K562 (cell line): ENCODE measurements around the gene HADHB. TPM values are rescaled to one million over a fixed set of nuclear protein-coding genes. Genes with fewer than 3 reads are reported as not detected.

ENCODE experiments used
- ATAC-seq: fragments of 200-7000 bp; cut with Tn5 transposase; 3 replicates; pipeline ENCODE4 v1.9.1; 2020; ENCODE audit warnings: moderate library complexity
- BruUV-seq: library from RNA; stranded (reverse); fragments of 400-500 nt; replicated peaks from 2 replicates; lab custom pipeline; 2021; lab: Mats Ljungman, UMichigan
- CTCF ChIA-PET: fragments of 300-600 bp; formaldehyde crosslinking; extraction: SDS; loops from one replicate; lab custom pipeline; 2021; ENCODE audit warnings: low intra/inter-chr PET ratio; lab: Yijun Ruan, JAX
- POLR2A ChIA-PET: fragments of 300-600, 350-650 bp; sonication (Branson Sonifier 250); formaldehyde crosslinking; extraction: SDS; loops from one replicate; lab custom pipeline; 2021; ENCODE audit warnings: antibody characterized with exemption, inconsistent platforms; lab: Yijun Ruan, JAX
- DNase-seq, 4 experiments: peaks; one replicate each; pipeline versions ENCODE4 v3.0.0 to v3.0.0-alpha.2; 2011 to 2018; ENCODE audit warnings: low spot score in 3 of 4, mixed read lengths in 3 of 4; ENCODE audit errors: extremely low read depth in 1 of 4
- FAIRE-seq: peaks from 2 replicates; lab custom pipeline; 2011; peaks lifted over from hg19 to GRCh38; lab: Jason Lieb, UNC
- H2AFZ ChIP-seq: 2 replicates; pipeline ENCODE4 v1.6.0; 2011; ENCODE audit warnings: low read depth, low read length, control low read depth, inconsistent platforms
- H3K27ac ChIP-seq: fragments of 200-600 bp; 3 replicates; pipeline ENCODE4 v1.8.0; 2011; ENCODE audit warnings: low read depth, mild to moderate bottlenecking, control low read depth, inconsistent platforms, low read length, moderate library complexity, mixed read lengths; ENCODE audit errors: extremely low read depth
- H3K27me3 ChIP-seq, 2 experiments: fragments of 300-600 bp in 1 of 2; 2 replicates in 1 of 2; 3 replicates in 1 of 2; pipeline versions ENCODE4 v1.6.0 to v1.8.0; 2011; ENCODE audit warnings: inconsistent platforms in 2 of 2, low read length in 2 of 2, mild to moderate bottlenecking in 1 of 2, mixed read lengths in 1 of 2, moderate library complexity in 1 of 2; ENCODE audit not compliant: control insufficient read depth in 2 of 2, insufficient read depth in 2 of 2
- H3K36me3 ChIP-seq: fragments of 300-600 bp; 3 replicates; pipeline ENCODE4 v1.8.0; 2011; ENCODE audit warnings: mild to moderate bottlenecking, low read length, inconsistent platforms; ENCODE audit not compliant: control insufficient read depth, insufficient read depth
- H3K4me1 ChIP-seq, 2 experiments: fragments of 200-600 bp in 1 of 2; replicated peaks in 1 of 2; 2 replicates in 1 of 2; 3 replicates in 1 of 2; pipeline versions ENCODE4 v1.5.1 to v1.8.0; 2011; ENCODE audit warnings: inconsistent platforms in 2 of 2, low read length in 2 of 2, mild to moderate bottlenecking in 1 of 2, mixed read lengths in 1 of 2, moderate library complexity in 1 of 2; ENCODE audit not compliant: control insufficient read depth in 2 of 2, insufficient read depth in 2 of 2
- H3K4me2 ChIP-seq: 2 replicates; pipeline ENCODE4 v1.6.1; 2011; ENCODE audit warnings: low read length, control low read depth, inconsistent platforms, mixed read lengths; ENCODE audit not compliant: insufficient read depth
- H3K4me3 ChIP-seq: fragments of 200-600 bp; sonication (generic), shearing (Covaris generic); 2 replicates; pipeline ENCODE4 v1.5.1; 2016; ENCODE audit warnings: control low read depth, inconsistent platforms
- H3K79me2 ChIP-seq: fragments of 200-600 bp; 3 replicates; pipeline ENCODE4 v1.8.0; 2011; ENCODE audit warnings: low read length, inconsistent platforms; ENCODE audit not compliant: control insufficient read depth, insufficient read depth
- H3K9ac ChIP-seq, 2 experiments: 2 replicates each; pipeline versions ENCODE4 v1.6.0 to v1.6.1; 2011; ENCODE audit warnings: low read depth in 2 of 2, low read length in 2 of 2, control low read depth in 1 of 2, inconsistent platforms in 1 of 2, mild to moderate bottlenecking in 1 of 2, mixed read lengths in 1 of 2; ENCODE audit not compliant: insufficient read depth in 1 of 2
- H3K9me1 ChIP-seq: one replicate; pipeline ENCODE4 v1.6.0; 2011; ENCODE audit warnings: inconsistent platforms, mild to moderate bottlenecking, low read length, moderate library complexity; ENCODE audit not compliant: control insufficient read depth, insufficient read depth
- H3K9me3 ChIP-seq: replicated peaks from 2 replicates; pipeline ENCODE4 v1.5.1; 2011; ENCODE audit warnings: low read depth, low read length, inconsistent platforms; ENCODE audit not compliant: control insufficient read depth, insufficient read depth
- H4K20me1 ChIP-seq: replicated peaks from 2 replicates; pipeline ENCODE4 v1.6.1; 2011; ENCODE audit warnings: low read length, inconsistent platforms, mixed read lengths; ENCODE audit not compliant: control insufficient read depth, insufficient read depth
- RAD21 ChIP-seq, 2 experiments: fragments of 250-450 bp in 1 of 2; fragments of 450-650 bp in 1 of 2; sonication (Bioruptor Pico) in 1 of 2; formaldehyde crosslinking in 1 of 2; IDR thresholded peaks in 1 of 2; conservative IDR thresholded peaks in 1 of 2; 2 replicates each; pipeline versions ENCODE4 v1.4.0 to v1.8.0; 2020 to 2022; ENCODE audit warnings: mild to moderate bottlenecking in 2 of 2, moderate library complexity in 1 of 2
- WGBS: fragments of 100-300 bp; shearing (Covaris generic); methylation state at CpG from one replicate; pipeline ENCODE4 v1.1.6; 2016; ENCODE audit warnings: low coverage, mixed read lengths; ENCODE audit not compliant: insufficient coverage; ENCODE audit errors: missing lambda C conversion rate; 5-methylcytosine and 5-hydroxymethylcytosine counted together
- in situ Hi-C: fragments of 300-500 bp; cut with MboI; formaldehyde crosslinking; loops from 4 replicates; pipeline ENCODE4 v1.15.0; 2018; ENCODE audit warnings: inconsistent platforms, mixed read lengths
- intact Hi-C: fragments of 100-400 bp; cut with micrococcal nuclease; formaldehyde crosslinking; loops from 2 replicates; pipeline ENCODE4 v1.14.2; 2022
- polyA plus RNA-seq, 8 experiments: library from polyadenylated mRNA; depleted of rRNA in 4 of 8; stranded (reverse) in 5 of 8; unstranded in 3 of 8; fragments of >200 nt; fragmentation: Nextera tagmentation in 2 of 8; fragmentation: Illumina TruSeq in 1 of 8; extraction: Ambion mirVana in 2 of 8; extraction: Trizol in 1 of 8; gene quantifications; 2 replicates each; pipeline versions ENCODE4 v1.2.1 to v1.2.3, GENCODE V29; 2011 to 2014; ENCODE audit warnings: inconsistent platforms in 1 of 8, missing spikeins in 1 of 8
- total RNA-seq, 7 experiments: library from RNA; depleted of rRNA in 6 of 7; stranded (reverse); fragments of >200 nt in 6 of 7; fragmentation: Illumina TruSeq in 2 of 7; extraction: Trizol in 2 of 7; gene quantifications; 2 replicates each; pipeline versions ENCODE4 v1.2.1 to v1.2.3, GENCODE V29; 2011 to 2021; ENCODE audit warnings: low replicate concordance in 1 of 7
- TF ChIP-seq, protein P1 (sequence below): sonication (generic); formaldehyde crosslinking; IDR thresholded peaks from 2 replicates; pipeline ENCODE4 v1.8.0; 2022; ENCODE audit warnings: missing genetic modification reagents, mild to moderate bottlenecking, borderline replicate concordance
- TF ChIP-seq, protein P2 (sequence below), 2 experiments: fragments of 450-650 bp; formaldehyde crosslinking in 1 of 2; IDR thresholded peaks; 2 replicates each; pipeline versions ENCODE4 v1.4.0 to v1.6.1; 2014 to 2020; ENCODE audit warnings: mild to moderate bottlenecking in 2 of 2, borderline replicate concordance in 1 of 2, low read depth in 1 of 2

HADHB gene
- total and polyA plus RNA-seq, 9 of the 15 experiments (the other 6 are each of a cell fraction or from before 2014, with no cell fraction given) = 67.3 to 199 (median 100) TPM

DNA sequence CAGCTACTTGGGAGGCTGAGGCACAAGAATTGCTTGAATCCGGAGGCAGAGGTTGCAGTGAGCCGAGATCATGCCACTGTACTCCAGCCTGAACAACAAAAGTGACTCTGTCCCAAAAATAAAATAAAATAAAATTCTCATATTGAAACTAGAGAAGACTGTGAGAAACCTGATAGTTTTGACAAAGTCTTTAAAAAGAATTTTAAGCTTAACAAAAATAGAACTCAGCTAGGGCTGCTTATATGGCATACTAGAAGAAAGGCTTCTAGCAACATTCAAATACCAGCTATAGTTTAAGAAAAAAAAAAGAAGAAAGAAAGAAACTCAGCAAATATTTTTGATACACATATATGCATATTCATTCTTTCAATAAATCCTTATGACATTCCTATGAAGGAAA is 13.9 kb upstream of the HADHB start:
- Histone ChIP-seq H3K9me3 (no peaks in the 10 kb centered on the region; the same call in 1 of the 2 replicates), H3K36me3 (peaks cover 96% of the 10 kb centered on the region), H3K4me1 (no peaks in the 10 kb centered on the region), H4K20me1 (no peaks in the 10 kb centered on the region), H3K27me3 (no peaks in the 10 kb centered on the region), H3K4me3 (no peak overlapping the region), H3K4me2 (no peak overlapping the region), H3K27ac (no peak overlapping the region), H2AFZ (no peak overlapping the region), H3K79me2 (no peaks in the 10 kb centered on the region), H3K9ac (no peak overlapping the region), H3K9me1 (no peaks in the 10 kb centered on the region)
- BruUV-seq = no TSS peak
- WGBS = 100% methylated on average over 2 of the region's 2 CpGs
- ChIA-PET CTCF (no interaction called here), POLR2A (interaction anchor here (0.6 kb wide), 1 partner anchor 25 kb away, joined by 3 read pairs; no protein-coding TSS in a partner anchor)
- DNase-seq (no peak), ATAC-seq (no peak), FAIRE-seq (no peak)
- in situ Hi-C loops = no loop called here
- TF ChIP-seq, protein P1, sequence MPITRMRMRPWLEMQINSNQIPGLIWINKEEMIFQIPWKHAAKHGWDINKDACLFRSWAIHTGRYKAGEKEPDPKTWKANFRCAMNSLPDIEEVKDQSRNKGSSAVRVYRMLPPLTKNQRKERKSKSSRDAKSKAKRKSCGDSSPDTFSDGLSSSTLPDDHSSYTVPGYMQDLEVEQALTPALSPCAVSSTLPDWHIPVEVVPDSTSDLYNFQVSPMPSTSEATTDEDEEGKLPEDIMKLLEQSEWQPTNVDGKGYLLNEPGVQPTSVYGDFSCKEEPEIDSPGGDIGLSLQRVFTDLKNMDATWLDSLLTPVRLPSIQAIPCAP (CRISPR knock-in tag) = no peak
- intact Hi-C loops = loop anchor here (10.0 kb wide), 1 partner anchor 234 kb away; no protein-coding TSS in a partner anchor

DNA sequence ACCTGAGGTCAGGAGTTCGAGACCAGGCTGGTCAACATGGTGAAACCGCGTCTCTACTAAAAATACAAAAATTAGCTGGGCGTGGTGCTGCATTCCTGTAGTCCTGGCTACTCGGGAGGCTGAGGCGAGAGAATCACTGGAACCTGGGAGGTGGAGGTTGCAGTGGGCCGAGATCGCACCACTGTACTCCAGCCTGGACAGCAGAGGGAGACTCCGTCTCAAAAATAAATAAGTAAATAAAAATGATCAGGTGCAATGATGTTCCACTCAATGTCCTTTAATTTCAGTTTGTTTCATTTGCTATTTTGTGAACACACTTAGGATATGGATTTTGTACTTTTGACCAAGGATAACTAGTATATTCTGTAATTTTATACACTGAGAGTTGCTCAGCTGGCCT is 9.7 kb upstream of the HADHB start:
- no peaks in the 10 kb centered on the region for H3K4me1 ChIP-seq
- DNase-seq = peak in 1 of 4 experiments; percentile 11
- ChIA-PET CTCF (interaction anchor here (0.6 to 1.5 kb wide), 6 partner anchors 93 to 238 kb away, joined by 3 to 7 read pairs (median 4); no protein-coding TSS in a partner anchor), POLR2A (interaction anchor here (2.3 kb wide), 1 partner anchor 9 kb away, joined by 11 read pairs; the partner anchor contains the start of genes HADHA and HADHB)
- H2AFZ ChIP-seq = no peak overlapping the region
- ATAC-seq = peak; percentile 67; the same call in 2 of the 3 replicates
- no peak for FAIRE-seq
- 76% methylated on average over 8 of the region's 9 CpGs for WGBS
- no peaks in the 10 kb centered on the region for H3K9me1 ChIP-seq
- intact Hi-C loops = loop anchor here (10.0 kb wide), 1 partner anchor 230 kb away; no protein-coding TSS in a partner anchor
- BruUV-seq = no TSS peak
- no peaks in the 10 kb centered on the region for H3K9me3 ChIP-seq
- H3K27me3 ChIP-seq = no peaks in the 10 kb centered on the region
- in situ Hi-C loops = no loop called here
- no peak overlapping the region for H3K9ac ChIP-seq
- H3K4me3 ChIP-seq = no peak overlapping the region
- peaks cover 95% of the 10 kb centered on the region for H3K36me3 ChIP-seq
- no peaks in the 10 kb centered on the region; the same call in 1 of the 2 replicates for H4K20me1 ChIP-seq
- peaks cover 21% of the 10 kb centered on the region for H3K79me2 ChIP-seq
- no peak overlapping the region for H3K27ac ChIP-seq
- H3K4me2 ChIP-seq = no peak overlapping the region
- peak in 1 of 2 experiments; percentile 26; a peak in 3 of 4 replicates for TF ChIP-seq RAD21 (CRISPR knock-in tag; conservative IDR thresholded peaks at IDR 0.05 in 1 of 2, IDR thresholded peaks at IDR 0.05 in 1 of 2)
- TF ChIP-seq, protein P2, sequence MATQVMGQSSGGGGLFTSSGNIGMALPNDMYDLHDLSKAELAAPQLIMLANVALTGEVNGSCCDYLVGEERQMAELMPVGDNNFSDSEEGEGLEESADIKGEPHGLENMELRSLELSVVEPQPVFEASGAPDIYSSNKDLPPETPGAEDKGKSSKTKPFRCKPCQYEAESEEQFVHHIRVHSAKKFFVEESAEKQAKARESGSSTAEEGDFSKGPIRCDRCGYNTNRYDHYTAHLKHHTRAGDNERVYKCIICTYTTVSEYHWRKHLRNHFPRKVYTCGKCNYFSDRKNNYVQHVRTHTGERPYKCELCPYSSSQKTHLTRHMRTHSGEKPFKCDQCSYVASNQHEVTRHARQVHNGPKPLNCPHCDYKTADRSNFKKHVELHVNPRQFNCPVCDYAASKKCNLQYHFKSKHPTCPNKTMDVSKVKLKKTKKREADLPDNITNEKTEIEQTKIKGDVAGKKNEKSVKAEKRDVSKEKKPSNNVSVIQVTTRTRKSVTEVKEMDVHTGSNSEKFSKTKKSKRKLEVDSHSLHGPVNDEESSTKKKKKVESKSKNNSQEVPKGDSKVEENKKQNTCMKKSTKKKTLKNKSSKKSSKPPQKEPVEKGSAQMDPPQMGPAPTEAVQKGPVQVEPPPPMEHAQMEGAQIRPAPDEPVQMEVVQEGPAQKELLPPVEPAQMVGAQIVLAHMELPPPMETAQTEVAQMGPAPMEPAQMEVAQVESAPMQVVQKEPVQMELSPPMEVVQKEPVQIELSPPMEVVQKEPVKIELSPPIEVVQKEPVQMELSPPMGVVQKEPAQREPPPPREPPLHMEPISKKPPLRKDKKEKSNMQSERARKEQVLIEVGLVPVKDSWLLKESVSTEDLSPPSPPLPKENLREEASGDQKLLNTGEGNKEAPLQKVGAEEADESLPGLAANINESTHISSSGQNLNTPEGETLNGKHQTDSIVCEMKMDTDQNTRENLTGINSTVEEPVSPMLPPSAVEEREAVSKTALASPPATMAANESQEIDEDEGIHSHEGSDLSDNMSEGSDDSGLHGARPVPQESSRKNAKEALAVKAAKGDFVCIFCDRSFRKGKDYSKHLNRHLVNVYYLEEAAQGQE (IDR thresholded peaks at IDR 0.05; ENCODE audit: borderline replicate concordance) = peak; percentile 50; the same call in 1 of the 2 replicates
- TF ChIP-seq, protein P2 (CRISPR knock-in tag; IDR thresholded peaks at IDR 0.05; ENCODE audit: low read depth) = no peak
